HG03135 (cell line): ENCODE measurements around the gene TRIM25.

Experiments
- ATAC-seq: cut with Tn5 transposase; IDR thresholded peaks from one replicate; pipeline ENCODE4 v1.9.1; 2021; ENCODE audit warnings: mild to moderate bottlenecking, moderate library complexity; ENCODE audit not compliant: unreplicated experiment

Gene TRIM25

DNA sequence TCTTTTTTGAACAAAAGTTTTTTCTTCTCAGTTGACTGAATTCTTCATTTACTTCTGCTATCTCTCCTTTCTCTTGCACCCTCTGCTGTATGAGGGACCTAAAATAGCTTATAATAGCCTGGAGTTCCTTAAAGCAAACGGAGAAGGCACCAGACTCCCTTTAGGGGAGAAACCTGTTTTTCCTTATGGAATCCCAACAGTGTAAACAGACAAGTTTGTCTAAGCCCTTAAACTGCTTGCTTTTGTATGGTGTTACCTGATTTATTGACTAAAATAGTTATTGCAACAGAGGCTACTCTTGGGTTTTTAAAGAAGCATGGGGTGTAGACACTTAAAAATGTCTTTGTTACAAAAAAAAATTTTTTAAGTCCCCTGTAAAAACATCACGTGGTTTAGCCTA lies 12.9 kb upstream of the TRIM25 start:
- no peak for ATAC-seq

DNA sequence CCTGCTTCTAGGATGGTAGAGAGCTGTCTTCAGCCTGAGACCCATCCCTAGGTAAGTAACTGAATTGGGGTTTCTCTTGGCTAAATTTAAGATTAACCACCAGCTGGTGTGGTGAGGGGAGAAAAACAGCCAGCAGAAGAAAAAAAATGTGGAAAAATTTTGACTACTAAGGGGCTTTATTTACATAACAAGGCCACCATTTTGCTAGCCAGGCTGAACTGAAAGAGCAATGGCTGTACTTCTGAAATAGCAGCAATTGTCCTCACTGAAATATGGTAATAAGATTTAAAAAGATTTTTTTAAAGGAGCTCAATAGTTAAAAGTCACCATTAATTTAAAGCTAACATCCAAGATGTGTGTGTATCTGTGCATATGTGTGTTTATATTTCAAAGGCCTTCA lies 12.4 kb upstream of the TRIM25 start:
- no peak for ATAC-seq

DNA sequence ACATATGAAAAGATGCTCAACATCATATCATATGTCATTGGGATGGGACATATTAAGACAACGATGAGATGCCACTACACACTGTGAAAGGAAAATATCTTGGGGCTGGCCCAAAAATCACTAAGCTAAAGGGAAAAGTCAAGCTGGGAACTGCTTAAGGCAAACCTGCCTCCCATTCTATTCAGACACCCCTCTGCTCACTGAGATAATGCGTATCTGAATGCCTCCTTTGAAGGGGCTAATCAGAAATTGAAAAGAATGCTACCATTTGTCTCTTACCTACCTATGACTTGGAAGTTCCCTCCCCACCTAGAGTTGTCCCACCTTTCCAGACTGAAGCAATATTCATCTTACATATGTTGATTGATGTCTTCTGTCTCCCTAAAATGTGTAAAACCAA lies 11.2 kb upstream of the TRIM25 start:
- ATAC-seq, result no peak

DNA sequence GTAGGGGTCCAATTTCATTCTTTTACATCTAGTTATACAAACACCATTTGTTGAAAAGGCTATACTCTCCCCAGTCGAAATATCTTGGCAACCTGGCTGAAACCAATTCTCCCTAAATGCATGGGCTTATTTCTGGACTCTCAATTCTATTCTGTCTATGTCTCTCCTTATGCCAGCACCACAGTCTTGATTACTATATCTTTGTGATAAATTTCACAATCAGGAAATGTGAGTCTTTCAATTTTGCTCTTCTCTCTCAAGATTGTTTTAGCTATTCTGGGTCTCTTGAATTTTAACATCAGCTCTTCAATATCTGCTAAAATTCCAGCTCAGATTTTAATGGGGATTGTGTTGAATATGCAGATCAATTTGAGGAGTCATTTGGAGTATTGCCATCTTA lies 5.9 kb upstream of the TRIM25 start:
- ATAC-seq, result no peak

DNA sequence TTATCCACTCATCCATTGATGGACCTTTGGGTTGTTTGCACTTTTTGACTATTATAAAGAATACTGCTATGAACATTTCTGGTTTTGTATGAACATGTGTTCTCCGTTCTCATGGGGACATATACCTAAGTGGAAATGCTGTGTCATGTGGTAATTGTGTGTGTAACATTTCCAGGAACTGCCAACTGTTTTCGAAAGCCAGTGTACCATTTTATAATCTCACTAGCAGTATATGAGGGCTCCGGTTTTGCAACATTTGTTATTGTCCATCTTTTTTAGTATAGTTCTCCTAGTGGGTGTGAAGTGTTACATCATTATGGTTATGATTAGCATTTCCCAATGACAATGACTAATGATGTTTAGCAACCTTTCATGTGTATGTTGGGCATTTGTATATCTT lies 5.1 kb upstream of the TRIM25 start:
- ATAC-seq, result no peak

DNA sequence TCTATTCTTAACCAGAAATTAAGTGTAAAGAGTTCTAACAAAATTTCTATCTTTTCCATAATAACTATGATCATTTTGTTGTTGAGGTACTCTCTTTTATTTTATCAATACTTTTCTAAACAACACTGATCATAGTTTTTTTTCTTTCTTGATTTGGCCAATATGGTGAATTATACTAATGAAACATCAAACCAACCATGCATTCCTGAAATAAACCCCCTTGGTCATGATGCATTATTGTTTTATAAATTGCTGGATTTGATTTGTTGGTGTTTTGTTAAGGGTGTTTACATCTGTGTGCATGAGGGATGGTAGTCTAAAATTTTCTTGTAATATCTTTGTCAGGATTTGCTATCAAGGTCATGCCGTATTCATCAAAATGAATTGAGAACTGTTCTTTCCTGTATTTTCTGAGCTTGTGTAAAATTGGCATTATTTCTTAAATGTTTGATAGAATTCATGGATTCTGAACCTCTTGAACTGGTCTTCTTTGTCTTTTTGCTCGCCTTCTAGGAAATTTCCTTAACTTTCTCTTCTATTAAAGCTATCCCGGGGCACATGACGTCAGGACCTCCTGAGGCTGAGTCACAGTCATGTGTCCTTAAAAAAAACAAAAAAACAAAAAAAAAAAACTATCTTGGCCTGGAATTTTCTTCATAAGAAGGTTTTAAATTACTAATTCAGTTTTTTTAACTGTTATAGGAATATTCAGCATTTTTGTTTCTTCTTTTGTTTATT lies 3.9 kb upstream of the TRIM25 start:
- ATAC-seq, result no peak

DNA sequence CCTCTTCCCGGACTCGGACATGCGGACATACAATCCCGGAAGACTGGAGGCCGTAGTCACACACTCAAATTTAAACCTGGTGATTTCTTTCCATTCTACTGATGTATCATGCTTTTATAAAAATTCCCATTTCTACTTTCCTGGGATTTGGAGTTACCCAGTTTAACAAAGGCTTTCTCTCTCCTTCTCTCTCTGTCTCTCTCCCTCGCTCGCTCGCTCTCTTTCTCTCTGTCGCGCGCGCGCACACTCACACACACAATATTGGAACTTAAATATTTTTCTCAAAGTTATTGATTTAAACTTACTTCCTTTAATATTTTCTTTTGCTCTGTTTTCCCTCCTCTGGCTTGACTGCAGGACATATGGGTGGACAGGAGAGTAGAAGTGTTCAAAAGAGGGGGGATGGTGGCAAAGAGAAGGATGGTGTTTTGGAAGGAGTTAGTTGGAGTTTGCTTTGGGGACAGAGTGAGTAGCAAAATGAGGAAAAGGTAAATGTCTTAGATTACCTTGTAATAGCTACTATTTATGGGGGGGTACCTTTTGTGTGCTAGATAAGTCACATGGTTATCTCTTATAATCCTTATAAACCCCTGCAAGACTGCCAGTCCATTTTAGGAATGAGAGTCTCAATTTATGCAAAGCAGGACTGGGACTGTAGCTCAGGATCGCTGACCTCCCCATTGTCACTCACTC lies 878 bp upstream of the TRIM25 start:
- ATAC-seq, result no peak

DNA sequence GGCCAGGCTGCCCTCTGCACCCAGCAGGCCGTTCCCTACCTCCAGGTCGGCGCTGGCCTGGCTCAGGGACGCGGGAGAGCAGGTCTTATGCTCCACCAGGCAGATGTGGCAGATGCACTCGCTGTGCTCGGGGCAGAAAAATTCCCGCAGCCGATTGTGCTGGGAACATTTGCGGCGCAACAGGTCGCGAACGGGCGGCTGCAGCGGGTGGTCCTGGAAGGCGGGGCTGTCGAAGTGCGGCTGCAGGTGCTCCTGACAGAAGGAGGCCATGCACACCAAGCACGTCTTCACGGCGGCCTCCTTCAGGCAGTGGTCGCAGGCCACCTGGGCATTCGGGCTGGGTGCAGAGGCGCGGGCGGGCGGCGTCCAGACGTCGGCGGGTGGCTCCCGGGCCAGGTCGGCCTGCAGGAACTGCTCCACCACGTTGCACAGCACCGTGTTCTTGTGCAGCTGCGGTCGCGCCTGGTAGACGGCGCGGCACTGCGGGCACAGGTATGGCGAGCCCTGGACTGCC lies 439 bp downstream of the TRIM25 start:
- ATAC-seq, result peak; percentile 32

DNA sequence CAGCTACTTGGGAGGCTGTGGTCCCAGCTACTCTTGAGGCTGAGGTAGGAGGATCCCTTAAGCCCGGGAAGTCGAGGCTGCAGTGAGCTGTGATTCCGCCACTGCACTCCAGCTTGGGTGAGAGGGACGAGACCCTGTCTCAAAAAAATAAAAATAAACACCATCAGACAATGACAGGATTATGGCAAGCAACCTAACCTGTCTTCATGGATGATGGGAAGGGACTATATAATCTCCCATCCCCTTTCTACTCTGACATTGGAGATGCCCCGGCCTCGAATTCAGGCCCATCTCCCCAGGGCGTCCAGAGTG lies 893 bp downstream of the TRIM25 start:
- ATAC-seq, result no peak

DNA sequence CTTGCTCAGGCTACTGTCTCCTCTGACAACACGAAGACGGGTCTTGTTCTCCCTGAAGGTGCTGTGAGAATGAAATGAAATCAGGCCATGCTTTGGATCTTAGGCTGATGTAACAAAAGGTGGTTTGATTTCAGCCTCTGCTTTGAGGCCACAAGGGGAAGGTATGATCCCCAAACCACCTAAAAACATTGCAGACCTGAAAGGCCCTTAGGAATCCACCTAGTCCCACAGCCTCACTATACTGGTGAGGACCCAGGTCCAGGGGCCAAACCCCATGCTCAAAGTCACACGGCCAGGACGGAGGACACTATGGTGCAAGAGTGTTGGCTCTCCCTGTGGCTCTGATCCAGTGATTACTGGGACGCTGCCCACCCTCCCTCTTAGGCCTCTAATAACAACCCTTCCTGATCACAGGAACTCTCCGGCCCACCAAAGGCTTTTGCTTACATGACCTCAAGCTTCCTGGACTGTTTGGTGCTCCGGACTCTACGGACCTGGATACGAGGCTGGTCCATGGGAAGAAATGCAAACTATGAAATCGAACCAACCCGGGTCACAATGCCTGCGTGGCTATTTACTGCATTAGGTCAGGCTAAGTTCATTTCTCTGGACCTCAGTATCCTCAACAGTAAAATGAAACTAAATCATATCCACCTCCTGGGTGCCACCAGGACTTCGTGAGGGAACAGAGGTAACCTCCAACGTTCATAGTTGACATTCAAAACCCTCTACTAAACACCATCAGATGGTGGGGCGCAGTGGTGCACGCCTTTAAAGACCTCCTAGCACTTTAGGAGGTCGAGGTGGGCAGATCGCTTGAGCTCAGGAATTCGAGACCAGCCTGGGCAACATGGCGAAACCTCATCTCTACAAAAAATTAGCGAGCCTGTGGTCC lies 1.5 kb downstream of the TRIM25 start:
- no peak for ATAC-seq

DNA sequence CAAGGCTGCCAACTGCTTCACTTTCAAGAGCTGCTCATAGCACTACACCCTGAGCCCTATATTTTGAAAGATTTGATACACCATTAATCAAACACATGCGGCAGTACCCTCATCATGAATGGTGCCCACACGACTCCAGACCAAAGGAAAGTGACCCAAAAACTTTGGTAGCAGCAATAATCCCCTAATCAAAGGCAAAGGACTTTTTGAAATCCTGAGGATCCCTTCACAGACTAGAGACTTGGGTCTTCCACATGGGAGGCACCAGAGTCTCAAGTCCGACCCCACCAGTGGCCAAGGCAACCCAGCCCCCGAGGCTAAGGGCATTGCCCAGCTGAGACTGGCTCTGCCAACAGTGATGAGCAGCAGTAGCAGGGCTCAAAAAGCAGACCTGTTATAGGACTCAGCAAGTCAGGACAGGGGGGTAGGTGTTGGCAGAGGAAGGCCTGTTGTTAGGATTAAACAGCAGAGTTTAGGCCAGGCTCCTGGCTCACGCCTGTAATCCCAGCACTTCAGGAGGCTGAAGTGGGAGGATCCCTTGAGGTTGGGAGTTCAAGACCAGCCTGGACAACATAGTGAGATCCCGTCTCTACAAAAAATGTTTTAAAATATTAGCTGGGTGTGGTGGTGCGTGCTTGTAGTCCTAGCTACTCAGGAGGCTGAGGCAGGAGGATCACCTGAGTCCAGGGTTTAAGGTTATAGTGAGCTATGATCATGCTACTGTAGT lies 3.2 kb downstream of the TRIM25 start:
- ATAC-seq, result no peak

DNA sequence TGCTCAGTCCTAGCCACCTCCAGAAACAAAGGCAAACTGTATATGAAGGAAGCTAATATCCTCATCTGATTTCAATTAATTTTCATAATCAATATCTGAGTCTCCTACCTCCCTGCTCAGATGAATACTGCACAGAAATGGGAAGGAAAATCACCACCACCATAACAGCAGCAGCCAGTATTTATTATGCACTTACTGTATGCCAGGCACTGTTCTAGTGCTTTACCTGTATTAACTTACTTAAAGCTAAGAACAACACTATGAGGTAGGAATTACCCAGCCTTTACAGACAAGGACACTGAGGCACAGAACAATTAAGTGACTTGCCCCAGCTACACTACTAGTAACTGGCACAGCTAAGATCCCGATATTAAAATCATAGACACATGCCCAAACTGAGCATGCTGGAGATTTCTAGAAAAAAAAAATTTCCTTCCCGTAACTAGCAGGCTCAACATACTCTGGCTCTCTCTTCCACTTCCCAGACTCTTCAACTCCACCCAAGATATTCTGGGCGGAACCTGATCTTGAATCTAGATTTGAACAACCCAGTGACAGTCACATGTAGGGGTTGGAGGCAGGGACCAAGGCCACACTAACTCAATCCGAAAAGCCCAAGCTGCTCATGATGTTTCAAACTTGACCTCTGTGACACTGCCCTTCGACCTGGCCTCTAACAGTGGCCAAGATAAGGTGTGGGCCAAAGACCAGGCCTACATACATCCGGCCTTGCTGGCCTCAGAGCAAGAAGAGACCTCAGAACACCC lies 3.9 kb downstream of the TRIM25 start:
- ATAC-seq, result no peak

DNA sequence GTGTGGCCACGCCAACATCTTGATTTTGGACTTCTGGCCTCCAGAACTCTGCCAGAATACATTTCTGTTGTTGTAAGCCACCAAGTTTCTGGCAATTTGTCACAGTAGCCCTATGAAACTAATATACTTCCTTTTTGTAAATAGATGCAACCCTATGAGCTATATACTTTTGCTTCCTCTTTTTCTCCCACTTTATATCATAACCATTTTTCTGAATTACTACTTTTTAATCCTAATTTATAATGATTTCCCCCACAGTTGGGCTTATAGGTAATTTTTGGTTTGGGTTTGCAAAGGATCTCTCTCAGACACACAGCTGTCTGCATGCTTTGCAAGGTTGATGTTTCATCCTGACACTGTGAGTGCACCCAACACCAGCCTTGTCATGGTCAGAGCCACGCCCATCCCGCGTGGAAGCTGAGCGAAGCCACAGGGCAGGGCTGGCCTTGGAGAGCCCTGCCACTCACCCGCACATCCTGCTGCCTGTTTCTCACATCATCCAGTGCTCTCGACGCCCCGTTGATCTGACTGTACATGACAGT lies 5.8 kb downstream of the TRIM25 start:
- ATAC-seq, result peak; percentile 90

DNA sequence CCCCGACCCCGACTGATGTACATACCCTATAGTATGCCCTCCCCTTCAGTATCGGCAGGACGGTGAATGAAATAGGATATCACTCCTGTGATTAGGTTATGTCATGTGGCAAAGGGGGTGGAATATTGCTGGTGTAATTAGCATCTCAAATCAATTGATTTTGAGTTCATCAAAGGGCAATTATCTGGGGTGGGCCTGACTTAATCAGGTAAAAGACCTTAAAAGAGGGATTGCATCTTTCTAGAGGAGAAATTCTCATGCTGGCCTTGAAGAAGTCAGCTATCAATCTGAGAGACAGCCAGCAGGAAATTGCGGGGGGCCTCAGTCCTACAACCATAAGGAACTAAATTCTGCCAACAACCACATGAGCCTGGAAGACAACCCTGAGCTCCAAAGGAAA lies 10.3 kb downstream of the TRIM25 start:
- no peak for ATAC-seq

DNA sequence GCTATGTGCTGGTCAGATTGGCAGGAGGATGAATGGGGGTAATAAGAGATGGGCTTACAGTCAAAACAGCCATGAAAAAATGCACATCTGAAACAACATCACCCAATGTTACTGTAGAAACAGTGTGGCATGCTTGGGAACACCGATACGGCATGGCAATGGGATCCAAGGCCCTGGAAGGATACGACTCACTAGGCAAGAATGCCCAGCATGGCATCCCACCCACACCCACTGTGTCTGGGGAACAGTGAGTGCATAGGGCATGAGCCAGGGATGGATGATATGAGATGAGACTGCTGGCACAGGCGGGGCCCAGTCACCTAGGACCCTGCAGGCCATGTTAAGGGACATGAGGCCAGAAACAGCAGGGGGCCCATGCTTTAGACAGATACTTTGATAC lies 11.5 kb downstream of the TRIM25 start:
- no peak for ATAC-seq

DNA sequence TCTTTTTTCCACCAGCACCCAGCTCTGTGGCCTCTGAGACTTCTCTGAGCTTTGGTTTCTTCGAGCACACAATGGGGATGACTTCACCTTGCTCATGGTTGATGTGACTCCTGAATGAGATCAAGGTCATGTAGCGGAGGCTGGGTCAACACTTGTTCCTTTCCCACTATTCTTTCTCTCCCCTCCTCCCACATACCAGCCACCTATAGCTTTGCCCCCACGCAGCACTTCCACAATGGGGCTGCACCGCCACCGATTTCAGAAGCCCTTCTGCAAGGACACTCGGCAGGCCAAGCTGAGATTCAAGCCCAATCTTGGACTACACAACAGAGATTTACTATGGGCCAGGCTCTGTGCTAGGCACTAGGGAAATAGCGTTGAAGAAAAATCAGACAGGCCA lies 14.4 kb downstream of the TRIM25 start:
- ATAC-seq, result no peak

DNA sequence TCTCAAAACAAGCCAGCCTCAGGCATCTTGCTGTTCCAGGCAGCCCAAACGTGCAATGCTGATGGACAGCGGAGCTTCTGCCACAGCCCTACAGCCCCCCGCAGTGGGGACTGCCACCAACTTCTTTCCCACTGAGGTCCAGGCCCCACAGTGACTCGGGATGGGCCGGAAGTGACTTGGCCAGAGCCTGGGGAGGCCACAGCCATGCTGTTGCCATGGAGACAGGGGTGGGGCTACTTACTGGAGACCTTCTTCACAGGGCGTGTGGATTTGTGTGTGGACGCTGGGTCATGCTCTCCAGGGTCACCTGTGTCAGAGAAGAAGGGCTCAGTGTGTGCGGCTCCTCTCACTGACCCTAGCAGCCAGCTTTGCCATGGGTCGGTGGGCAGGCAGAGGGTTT lies 15.0 kb downstream of the TRIM25 start:
- ATAC-seq, result no peak

DNA sequence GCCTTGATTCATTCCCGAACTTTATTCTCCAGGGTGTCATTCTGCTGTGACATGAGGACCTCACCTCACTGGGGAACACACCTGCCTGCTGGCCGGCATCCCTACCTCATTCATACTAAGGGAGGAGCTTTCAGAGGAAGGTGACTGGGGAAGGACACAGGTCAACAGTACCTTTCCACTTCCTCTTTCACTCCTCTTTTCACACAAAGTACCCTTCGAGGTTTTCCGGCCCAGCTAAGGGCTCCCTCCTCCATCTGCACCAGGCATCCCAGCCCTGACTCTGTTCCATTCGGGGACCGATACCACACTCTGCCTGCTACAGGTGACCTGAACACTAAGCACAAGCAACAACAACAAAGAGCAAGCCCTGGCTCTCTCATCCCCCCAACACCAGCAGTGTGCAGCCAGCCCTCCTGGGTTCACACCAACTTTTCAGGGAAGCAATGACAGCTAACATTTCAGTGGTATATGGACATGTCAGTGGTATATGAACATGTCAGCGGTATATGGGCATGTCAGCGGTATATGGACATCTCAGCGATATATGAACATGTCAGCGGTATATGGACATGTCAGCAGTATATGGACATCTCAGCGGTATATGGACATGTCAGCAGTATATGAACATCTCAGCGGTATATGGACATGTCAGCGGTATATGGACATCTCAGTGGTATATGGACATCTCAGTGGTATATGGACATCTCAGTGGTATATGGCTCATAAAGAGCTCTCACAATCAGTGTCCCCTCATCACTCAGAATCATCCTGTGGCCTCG lies 16.0 kb downstream of the TRIM25 start:
- no peak for ATAC-seq

DNA sequence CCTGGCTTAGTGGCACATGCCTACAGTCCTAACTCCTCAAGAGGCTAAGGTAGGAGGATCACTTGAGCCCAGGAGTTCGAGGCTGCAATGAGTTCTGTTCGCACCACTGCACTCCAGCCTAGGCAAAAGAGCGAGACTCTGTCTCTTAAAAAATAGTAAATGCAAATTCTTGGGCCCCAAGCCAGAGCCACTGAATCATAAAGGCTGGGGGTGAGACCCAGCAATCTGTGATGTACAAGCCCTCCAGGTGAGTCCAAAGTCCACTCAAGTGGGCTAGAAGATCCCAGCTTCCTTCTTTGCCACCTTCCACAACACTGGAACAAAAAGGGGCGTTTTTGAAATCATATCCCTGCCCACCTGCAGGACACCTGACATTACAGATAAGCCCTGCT lies 16.9 kb downstream of the TRIM25 start:
- ATAC-seq, result no peak
